ENCODE measurements around the gene RETN. TPM values are rescaled to one million over a fixed set of nuclear protein-coding genes. Genes with fewer than 3 reads are reported as not detected.
A peak's percentile ranks its signal among the peaks of the same experiment; 100 is the strongest.

Gene RETN
- polyA plus RNA-seq, 1 experiment: not detected

GRCh38 chr19:7637374-7638256 lies 31.2 kb upstream of the RETN start:
- Histone ChIP-seq H3K27ac (ENCODE audit: low read depth, low read length) (no peak overlapping the region), H3K9me3 (ENCODE audit: control insufficient read depth, insufficient read depth, low read length) (peaks cover 6% of the 10 kb centered on the region; the same call in 1 of the 2 replicates), H3K27me3 (ENCODE audit: control insufficient read depth, insufficient read depth, low read length) (peaks cover 6% of the 10 kb centered on the region), H3K4me3 (ENCODE audit: low read depth, low read length) (peak overlapping the region; percentile 32)
- POLR2A ChIA-PET: interaction anchor here (1.0 kb wide), 1 partner anchor 8 kb away, joined by 3 read pairs; the partner anchor contains the start of genes PET100 and XAB2
- TF ChIP-seq, protein P1, sequence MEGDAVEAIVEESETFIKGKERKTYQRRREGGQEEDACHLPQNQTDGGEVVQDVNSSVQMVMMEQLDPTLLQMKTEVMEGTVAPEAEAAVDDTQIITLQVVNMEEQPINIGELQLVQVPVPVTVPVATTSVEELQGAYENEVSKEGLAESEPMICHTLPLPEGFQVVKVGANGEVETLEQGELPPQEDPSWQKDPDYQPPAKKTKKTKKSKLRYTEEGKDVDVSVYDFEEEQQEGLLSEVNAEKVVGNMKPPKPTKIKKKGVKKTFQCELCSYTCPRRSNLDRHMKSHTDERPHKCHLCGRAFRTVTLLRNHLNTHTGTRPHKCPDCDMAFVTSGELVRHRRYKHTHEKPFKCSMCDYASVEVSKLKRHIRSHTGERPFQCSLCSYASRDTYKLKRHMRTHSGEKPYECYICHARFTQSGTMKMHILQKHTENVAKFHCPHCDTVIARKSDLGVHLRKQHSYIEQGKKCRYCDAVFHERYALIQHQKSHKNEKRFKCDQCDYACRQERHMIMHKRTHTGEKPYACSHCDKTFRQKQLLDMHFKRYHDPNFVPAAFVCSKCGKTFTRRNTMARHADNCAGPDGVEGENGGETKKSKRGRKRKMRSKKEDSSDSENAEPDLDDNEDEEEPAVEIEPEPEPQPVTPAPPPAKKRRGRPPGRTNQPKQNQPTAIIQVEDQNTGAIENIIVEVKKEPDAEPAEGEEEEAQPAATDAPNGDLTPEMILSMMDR (IDR thresholded peaks at IDR 0.05; ENCODE audit: low read depth, low read length): no peak
- no peak for DNase-seq (ENCODE audit: low read depth, low spot score)
- CTCF ChIA-PET: interaction anchor here (1.2 kb wide), 1 partner anchor 43 kb away, joined by 3 read pairs; the partner anchor contains the start of gene TRAPPC5

DNA sequence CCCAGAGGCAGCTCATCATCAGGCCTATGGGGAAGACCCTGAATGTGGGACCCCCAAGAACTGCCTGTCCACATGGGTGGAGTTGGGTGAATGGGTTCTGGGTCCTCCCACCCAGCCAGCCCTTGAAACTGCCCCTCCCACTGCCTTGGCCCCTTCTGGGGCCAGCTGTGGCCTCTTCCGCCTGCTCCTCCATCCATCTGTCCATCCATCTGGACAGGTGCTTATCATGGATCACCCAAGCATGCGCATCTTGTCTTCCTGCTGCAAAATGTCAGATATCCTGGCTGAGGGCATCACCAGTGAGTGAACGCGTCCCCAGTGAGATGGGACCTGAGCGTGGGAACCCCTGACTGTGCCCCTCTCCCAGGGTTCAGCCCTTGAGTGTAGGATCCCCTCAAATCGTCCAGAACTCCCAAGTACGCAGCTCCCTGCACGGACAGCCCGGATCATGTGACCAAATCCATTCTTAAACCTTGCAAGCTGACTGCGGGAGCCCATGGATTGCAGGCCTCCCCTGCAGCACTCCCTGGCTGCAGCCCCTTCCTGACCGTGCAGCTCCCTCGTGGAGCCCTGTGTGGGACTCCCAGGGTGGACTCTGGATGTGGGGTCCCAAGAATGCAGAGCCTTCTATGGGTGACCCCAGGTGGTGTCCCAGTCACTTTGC lies 29.9 kb upstream of the RETN start:
- CTCF ChIA-PET: interaction anchor here (0.8 kb wide), 1 partner anchor 13 kb away, joined by 3 read pairs; no protein-coding TSS in a partner anchor
- no peak for DNase-seq (ENCODE audit: low read depth, low spot score)
- POLR2A ChIA-PET: interaction anchor here (0.6 to 1.0 kb wide), 2 partner anchors 9 to 518 kb away, joined by 3 to 6 read pairs; partner anchors contain the start of genes PET100 and XAB2

GRCh38 chr19:7639863-7640348 lies 28.9 kb upstream of the RETN start:
- DNase-seq (ENCODE audit: low read depth, low spot score): no peak
- TF ChIP-seq, protein P1 (IDR thresholded peaks at IDR 0.05; ENCODE audit: low read depth, low read length): no peak
- Histone ChIP-seq H3K4me3 (ENCODE audit: low read depth, low read length) (no peak overlapping the region), H3K27ac (ENCODE audit: low read depth, low read length) (no peak overlapping the region), H3K9me3 (ENCODE audit: control insufficient read depth, insufficient read depth, low read length) (peaks cover 19% of the 10 kb centered on the region; the same call in 1 of the 2 replicates), H3K27me3 (ENCODE audit: control insufficient read depth, insufficient read depth, low read length) (peaks cover 6% of the 10 kb centered on the region)
- CTCF ChIA-PET: no interaction called here
- POLR2A ChIA-PET: no interaction called here

More for the DNA sequence above, 29.9 kb upstream of the RETN start:
- Histone ChIP-seq H3K9me3 (ENCODE audit: control insufficient read depth, insufficient read depth, low read length) (peaks cover 11% of the 10 kb centered on the region; the same call in 1 of the 2 replicates), H3K4me3 (ENCODE audit: low read depth, low read length) (no peak overlapping the region), H3K27me3 (ENCODE audit: control insufficient read depth, insufficient read depth, low read length) (peaks cover 6% of the 10 kb centered on the region), H3K27ac (ENCODE audit: low read depth, low read length) (no peak overlapping the region)
- TF ChIP-seq, protein P1 (IDR thresholded peaks at IDR 0.05; ENCODE audit: low read depth, low read length): no peak

DNA sequence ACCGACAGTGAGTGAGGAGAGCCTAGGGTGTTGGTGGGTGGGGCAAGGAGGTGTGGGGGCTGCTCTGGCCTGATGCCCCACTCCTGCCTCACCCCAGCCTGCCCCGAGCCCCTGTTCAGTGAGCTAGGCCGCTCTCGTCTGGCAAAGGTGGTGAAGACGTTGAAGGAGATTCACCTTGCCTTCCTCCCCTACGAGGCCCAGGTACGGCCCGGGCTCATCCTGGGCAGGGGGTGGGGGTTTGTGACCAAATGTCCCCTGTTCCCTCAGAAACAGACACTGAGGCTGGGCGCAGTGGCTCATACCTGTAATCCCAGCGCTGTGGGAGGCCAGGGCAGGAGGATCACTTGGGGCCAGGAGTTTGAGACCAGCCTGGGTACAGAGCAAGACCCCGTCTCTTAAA lies 28.0 kb upstream of the RETN start:
- CTCF ChIA-PET: interaction anchor here (0.9 kb wide), 1 partner anchor 72 kb away, joined by 3 read pairs; no protein-coding TSS in a partner anchor
- Histone ChIP-seq H3K27me3 (ENCODE audit: control insufficient read depth, insufficient read depth, low read length) (peaks cover 6% of the 10 kb centered on the region), H3K9me3 (ENCODE audit: control insufficient read depth, insufficient read depth, low read length) (peaks cover 19% of the 10 kb centered on the region; the same call in 1 of the 2 replicates), H3K27ac (ENCODE audit: low read depth, low read length) (no peak overlapping the region), H3K4me3 (ENCODE audit: low read depth, low read length) (no peak overlapping the region)
- POLR2A ChIA-PET: no interaction called here
- TF ChIP-seq, protein P1 (IDR thresholded peaks at IDR 0.05; ENCODE audit: low read depth, low read length): no peak
- DNase-seq (ENCODE audit: low read depth, low spot score): no peak

All from AG04450 (cell line).